Activated T-cell treated with anti-CD3 and anti-CD28 coated beads for 1 hour (primary cell): ENCODE measurements around the gene UNC80.

ENCODE experiments used
- DNase-seq: peaks from one replicate; pipeline ENCODE4 v3.0.0-alpha.2; 2020; ENCODE audit warnings: low read depth

The UNC80 gene

DNA sequence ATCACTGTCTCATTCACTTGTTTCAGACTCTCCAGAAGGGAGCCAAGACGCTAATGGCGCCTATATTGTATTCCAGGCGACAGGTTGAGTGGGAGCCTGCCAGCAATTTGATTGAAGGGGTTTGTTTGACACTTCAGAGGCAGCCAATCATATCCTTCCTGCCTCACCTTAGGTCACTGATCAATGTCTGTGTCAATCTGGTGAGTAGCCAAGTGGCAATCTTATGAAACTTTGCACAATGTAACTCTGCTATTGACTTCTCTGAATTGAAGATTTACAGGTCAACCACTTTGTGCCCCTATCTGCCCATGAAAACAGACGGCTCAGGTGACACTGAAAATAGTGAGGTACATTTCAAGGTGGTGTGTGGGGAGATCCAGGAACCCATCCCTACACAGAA lies 198.1 kb downstream of the UNC80 start:
- no peak for DNase-seq

DNA sequence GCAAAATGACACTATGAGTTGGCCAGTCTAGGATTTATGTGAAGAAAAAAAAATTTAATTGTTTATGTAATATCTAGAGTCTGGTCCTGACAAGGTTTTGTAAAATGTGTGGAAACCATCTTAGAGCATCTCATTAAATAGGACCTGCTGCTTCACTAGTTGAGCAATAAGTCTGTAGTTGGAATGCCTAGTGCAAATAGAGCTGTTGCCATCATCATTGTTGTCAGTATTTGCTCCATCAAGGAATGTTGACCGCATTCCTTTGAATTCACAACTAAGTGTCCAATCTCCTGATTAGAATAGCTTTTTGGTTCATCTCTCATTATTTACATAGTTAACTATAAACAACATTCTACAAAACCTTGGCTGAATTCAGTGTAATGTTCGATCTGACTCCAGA lies 198.6 kb downstream of the UNC80 start:
- no peak for DNase-seq

DNA sequence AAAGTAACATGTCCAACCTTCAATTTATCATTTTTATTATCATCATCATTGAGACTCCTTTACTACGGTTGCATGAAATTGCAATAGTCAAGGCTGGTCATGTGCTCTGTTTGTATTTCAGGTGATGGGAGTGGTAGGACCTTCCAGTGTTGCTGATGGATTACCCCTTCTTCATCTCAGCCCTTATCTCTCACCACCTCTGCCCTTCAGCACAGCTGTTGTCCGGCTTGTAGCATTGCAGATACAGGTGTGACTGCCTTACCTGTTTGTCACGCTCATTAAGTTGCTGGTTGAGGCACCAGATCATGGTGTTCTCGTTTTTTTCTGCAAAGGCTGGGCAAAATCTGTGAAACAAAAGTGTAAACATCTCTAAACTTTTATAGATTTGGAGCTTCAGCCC lies 199.1 kb downstream of the UNC80 start:
- DNase-seq, result no peak

DNA sequence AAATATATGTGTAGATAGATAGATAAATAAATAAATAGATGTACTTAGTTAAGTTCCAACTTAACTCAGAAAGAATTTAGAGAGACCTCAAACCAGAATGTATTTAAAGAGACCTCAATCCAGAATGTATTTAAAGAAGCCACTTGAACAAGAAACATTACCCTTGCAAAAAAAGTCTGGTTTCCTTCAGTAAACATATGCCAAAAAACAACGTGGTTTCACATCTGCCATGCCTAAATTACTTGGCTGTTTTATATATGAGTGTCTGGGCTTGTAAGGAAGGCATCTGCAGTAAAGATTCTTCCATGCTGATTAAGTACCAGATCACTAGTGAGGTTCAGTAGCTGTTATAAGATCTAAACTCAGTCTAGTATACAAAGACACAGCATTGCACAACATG lies 201.7 kb downstream of the UNC80 start:
- DNase-seq, result no peak

DNA sequence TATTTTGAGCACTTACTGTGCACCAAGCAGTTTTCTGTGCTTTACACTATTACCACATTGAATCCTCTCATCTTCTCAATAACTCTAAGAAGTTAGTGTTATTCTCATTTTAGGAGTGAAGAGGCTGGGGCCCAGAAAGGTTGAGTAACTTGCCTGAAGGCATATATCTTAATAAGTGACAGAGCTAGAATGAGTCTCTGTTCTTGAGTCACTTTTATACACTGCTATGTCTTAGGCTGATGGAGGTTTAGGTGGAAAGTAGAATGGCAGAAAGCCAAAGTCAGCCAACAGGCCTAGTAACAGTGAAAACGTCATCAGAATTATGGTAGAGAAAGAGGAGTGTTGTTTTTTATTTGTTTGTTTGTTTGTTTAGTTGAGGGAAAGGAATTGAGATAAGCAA lies 202.9 kb downstream of the UNC80 start:
- no peak for DNase-seq

DNA sequence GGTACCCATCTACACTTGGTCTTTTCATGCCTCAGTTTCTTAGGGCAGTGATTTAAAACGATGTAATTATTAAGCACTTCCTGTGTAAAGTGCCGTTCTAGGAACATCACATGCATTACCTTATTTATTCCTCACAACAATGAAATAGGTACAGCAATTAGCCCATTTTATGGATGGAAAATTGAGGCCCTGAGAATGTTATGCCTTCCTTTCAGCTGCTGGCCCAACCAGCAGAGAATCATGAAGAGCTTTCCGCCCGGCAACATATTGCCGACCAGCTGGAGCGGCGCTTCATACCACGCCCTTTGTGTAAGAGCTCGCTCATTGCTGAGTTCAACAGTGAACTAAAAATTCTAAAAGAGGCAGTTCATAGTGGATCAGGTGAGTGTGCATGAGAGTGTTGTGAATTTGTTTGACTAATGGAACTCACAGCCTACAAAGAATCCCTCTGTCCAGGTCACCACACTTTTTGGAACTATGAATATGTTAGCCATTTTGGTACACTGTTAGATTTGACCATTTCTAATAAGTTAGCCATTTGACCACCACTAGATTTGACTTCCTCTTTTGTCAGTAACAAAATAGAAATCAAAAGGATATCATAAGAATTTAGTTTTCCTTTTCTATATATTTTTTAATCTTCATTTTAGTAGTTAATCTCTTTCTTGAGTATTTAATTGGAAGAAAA lies 205.2 kb downstream of the UNC80 start:
- DNase-seq, result no peak

DNA sequence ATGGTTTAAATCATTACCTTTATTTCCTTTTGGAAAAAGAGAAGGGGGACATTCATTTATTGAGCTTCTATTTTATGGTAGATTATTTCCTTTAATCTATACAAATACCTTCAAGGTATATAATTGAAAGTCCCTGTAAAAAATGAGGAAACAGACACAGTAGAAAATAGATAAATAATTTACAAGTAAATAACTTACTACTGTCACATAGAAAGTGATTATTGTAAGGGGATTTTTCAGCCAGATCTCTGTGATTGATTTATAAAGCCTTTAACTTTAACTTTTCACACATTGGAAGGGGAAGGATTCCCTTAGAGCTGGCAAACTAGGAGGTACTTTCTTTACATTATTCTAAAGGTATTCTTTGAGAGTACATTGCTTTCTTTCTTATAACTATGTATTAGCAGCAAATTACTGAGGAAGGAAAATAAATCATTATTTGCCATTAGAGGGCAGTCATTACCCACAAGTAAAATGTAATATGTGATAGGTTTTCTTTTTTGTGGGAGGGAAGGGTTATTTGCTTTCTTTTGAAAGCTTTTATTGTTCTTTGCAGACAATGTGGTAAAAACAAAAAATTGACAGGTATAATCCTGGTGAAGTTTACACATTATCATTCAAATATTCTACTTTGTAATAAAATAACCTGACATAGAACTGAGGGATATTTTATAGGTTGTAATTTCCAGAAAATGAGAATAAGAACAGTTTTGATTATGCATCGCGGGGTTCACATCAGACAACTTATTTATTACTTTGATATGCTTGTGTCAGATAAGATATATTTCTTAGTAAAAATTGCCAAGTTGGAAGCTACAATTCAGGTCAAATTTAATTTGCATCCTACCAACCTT lies 206.0 kb downstream of the UNC80 start:
- no peak for DNase-seq

DNA sequence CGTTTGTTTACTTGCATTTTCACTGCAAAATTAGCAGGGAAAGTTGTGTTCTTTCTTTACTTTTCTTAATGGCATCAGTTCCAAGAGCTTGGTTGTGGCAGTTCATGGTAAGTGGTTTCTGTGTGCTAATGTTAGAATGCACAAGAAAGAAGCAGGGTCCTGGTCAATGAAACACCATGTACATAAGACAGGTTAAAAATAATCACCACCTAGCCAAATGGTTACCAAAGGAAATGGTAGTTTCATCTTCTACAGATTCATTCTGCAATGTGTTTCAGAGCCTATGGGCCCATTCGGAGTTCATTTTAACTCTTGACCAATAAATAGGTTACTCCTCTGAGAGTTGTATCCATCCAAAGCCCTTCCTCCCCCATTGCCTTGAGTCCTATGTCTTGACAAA lies 212.7 kb downstream of the UNC80 start:
- no peak for DNase-seq

DNA sequence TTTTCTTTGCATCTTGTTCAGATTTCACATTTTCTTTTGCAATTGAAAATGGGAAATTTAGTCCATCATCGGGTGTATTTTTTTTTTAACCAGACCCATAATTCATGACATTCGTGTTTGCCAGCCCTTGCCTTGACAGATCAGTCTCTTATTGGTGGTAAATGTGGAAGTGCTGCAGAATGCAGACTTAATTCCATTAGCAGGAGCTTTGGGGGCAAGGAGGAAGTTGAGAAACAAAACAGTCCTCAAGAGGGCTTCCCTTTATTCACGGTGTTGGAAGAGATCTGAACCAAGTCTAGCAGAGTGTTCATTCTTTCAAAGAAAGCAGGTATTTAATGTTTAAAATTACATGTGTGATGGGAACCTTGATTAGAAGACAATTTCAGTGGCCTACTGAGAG lies 214.2 kb downstream of the UNC80 start:
- no peak for DNase-seq

DNA sequence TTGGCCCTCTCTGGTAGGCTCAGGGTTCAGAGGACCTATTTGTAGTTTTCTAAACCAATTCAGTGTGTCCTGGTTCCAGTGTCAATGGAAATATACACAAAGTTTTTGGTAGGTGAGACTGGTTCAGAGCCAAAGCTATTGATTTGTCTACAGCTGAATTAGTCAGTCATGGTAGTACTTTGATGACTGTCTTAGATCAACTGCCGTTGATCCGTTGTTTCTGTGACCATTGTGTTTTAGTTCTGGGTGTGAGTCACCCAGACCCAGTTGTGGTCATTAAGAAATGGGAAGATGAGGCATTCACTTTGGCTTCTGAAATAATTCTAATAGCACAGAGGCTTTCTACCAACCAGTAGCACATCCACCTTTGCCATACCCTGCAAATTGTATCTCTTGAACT lies 214.8 kb downstream of the UNC80 start:
- DNase-seq, result no peak

DNA sequence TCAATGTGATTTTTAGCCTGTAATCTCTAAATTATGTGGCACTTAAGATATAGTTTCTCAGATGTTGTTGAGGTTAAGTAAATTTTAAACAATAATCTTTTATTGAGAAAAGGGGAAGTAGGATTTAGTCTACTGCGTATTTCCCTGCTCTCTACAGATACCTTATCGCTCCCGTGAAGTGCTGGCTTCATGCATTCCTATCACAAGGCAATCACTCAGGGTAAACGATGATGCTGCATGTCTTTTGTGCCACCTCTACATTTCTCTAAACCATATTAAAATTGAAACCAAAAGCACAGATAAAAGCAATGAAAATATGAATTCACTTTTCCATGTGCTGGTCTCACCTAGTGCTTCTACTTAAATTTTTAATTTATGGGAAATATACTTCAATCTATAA lies 216.4 kb downstream of the UNC80 start:
- no peak for DNase-seq

DNA sequence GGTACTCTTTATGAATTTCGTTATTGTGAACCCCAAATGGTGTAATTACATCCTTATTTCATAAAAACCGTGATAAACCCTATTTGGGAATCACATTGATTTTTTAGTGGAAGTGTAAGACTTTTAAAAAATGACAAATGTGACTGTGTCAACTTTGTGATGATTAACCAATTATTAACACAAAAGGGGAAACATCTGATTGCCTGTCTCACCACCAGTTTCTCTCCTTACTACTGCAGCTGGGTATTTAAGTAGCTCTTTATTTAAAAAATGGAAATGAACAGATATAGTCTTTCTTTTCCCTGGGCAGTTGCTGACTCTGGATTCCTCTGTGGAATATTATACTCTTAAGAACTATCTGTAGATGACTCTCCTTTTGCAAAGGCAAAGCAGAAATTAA lies 219.2 kb downstream of the UNC80 start:
- no peak for DNase-seq

DNA sequence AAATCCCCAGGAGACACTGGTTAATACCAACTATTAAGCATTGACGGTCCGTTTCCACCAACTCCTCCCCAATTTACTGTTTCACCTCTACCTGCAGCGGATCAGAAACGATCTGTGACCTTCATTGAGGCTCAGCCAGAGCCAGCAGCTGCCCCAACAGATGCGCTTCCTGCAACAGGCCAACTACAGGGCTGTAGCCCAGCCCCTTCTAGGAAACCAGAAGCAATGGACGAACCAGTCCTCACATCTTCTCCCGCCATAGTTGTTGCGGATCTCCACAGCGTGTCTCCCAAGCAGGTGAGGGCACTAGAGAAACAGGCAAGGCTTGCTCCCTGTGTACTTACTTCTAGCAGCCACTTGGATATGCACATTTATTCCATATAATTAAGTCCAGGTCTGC lies 222.3 kb downstream of the UNC80 start:
- DNase-seq, result no peak

DNA sequence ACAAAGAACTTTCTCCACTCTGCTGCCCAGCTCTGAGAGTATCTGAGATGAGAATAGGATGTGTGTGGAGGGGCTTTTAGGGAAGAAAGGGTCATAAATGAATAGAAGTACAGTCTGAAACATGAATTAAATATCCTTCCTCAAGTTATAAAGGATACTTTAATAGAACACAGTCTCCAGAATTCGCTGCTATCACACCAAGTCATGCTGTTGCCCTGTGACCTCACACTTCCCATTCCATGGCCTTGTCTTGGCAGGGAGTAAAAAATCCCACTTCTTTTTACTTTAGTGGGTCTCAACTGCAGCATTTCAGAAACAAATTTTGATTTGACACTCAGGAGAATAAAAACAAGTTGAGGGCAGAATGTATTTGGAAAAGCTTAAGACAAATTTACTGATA lies 227.0 kb downstream of the UNC80 start:
- no peak for DNase-seq

DNA sequence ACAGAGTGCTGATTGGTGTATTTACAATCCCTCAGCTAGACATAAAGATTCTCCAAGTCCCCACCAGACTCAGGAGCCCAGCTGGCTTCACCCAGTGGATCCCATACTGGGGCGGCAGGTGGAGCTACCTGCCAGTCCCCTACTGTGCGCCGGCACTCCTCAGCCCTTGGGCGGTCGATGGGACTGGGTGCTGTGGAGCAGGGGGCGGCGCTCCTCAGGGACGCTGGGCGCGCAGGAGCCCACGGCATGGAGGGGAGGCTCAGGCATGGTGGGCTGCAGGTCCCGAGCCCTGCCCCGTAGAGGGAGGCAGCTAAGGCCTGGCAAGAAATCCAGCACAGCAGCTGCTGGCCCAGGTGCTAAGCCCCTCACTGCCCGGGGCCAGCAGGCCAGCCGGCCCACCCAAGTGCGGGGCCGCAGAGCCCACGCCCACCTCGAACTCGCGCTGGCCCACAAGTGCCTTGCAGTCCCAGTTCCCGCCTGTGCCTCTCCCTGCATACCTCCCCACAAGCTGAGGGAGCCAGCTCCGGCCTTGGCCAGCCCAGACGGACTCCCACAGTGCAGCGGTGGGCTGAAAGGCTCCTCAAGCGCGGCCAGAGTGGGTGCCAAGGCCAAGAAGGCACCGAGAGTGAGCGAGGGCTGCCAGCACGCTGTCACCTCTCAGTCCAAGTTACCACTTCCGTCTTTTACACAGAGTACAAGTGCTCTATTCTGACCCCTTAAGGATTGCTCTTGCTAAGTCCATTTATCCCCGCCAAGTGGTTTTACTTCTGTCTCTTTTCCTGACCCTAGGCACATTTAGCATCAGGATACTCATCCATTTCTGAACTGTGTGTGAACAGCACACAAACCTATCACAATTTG lies 229.1 kb downstream of the UNC80 start:
- DNase-seq, result no peak

DNA sequence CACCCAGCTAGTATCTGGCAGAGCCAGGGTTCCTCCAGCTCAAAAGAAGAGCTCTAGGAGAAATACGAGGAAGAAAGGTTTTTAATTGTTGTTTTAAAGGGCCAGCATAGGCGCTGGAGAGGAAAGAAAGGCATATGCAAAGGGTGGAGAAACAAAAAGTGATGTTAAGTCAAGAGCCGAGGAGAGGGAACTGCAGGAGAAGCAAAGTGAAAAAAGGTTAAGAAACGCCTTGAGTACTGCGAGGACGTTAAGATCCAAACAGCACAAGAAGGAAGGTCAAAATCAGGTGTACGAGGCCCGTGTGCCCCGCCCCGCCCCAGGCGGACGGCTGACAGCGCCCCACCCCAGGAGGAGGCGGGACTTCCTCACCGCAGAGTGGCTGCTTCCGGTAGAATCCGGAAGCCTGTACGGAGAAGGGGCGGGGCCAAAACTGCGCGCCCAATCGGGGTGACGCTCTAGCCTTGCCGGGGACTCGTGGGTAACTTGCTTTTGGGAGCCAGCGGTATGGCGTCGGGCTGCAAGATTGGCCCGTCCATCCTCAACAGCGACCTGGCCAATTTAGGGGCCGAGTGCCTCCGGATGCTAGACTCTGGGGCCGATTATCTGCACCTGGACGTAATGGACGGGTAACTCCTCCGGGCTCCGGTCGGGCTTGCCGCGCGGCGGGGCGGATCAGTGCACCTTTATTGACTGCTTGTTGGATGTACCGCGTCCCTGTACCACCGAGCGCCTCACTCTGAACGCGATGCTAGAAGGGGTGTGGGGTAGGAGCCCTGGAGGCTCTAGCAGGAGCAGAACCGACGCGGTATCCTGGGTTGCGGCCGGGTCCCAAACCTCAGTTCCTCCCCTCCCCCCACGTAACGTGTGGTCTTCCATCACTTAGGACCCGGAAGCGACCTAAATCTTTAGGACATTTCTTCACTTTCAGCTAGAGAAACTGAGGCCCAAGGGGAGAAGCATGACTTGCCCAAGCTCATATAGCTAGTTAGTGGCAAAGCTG lies 230.8 kb downstream of the UNC80 start, which contains the start of gene RPE:
Gene RPE, plus strand, starts transcription at position 481 of the 1,000 bp plus-strand sequence. Its CDS starts 24 bp downstream, at position 505.
- peak; percentile 98 for DNase-seq

DNA sequence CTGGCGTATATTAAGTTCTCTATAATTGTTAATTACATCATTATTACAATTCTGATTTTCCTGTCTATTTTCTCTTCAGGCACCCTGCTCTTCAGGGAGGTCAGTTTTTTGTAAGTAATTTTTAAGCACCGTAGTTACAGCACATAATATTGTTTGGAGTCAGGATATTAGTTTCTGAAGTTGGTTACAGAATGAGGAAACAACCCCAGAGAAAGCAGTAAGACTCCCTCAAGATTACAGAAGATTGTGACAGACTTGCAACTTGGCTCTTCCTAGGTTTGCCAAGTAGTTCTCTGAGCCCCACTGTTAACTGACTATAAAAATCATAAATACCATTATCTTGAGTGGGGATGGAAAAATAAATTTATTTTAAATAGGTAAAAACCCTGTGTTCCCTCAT lies 231.7 kb downstream of the UNC80 start:
- no peak for DNase-seq

DNA sequence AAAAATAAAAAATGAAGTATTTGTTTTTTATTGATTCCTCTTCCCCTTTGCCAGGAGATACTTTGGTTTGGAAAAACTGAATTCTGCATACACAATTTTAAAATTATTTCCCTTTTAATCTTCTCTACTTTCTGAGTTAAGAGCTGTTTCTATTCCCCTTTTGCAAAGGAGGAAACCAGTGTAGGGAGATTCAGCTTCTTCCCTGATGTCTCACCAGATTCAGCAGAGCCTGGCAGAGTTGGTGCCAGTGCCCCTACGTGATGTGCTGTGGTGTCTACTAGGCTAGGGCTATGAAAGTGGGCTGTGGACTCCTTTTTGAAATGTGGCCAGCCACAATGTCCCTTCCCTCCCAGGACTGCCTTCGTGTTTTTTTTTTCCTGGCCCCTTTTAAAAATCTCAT lies 233.2 kb downstream of the UNC80 start:
- DNase-seq, result no peak

DNA sequence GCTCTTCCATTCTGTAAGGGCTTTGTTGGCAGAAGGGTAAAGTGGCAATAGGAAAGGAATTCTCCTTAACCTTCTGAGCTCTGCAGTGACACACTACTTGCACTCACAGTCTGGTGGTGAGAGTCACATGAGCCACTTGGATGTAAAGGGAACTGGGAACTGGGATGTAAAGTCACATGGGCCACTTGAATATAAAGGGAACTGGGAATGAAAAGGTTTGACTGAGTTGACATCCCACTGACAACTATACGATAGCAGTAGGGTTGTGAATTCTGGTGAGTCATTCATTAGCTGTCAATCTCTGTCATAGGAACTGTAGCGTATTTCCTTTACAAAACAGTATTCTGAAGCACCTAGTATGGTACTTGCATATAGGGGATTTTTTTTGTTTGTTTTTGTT lies 236.3 kb downstream of the UNC80 start:
- no peak for DNase-seq

DNA sequence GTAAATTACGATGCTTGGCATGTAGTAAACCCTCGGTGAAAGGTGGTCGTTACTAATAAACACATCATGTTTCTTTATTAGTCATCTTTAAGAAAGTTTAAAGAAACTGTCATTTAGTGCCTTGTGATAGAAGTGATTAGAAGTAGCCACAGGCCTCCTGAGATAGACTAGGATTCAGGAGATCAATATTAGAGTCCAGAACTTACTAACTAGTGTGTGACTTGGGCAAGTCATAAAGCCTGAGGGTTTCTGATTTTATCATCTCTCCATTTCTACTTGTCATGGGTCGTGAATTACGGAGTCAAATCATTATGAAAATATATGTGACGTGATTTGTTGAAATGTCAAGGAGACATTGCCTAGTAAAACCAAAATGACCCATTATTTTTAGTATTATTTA lies 237.5 kb downstream of the UNC80 start:
- DNase-seq, result no peak

DNA sequence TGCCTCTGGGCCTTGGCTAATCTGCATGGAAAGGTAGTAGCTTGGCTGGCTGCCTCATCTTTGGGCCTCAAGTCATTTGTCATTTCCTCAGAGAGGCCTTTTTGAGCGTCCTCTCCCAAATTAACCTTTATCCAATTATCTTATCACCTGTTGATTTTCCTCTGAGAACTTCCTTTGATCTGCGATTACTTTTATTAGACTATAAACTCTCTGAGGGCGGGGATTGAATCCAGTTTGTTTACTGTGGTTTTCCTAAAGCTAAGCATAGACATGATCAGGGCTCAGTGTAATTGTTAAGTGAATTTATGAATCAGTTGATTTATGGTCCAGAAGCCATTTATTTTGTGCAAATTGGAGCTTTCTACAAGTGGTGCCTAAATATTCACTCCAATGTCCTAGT lies 238.3 kb downstream of the UNC80 start:
- DNase-seq, result no peak
